Mesenchymal stem cell (in vitro differentiated cells and primary cell): ENCODE data around the gene IGSF11.

ENCODE experiments used
- DNase-seq: peaks from one replicate; pipeline ENCODE4 v3.0.0-alpha.2; 2013
- H2AFZ ChIP-seq: one replicate; pipeline ENCODE4 v1.6.1; 2013; ENCODE audit warnings: low read depth, mild to moderate bottlenecking, control low read depth, inconsistent platforms, low read length, moderate library complexity
- H2AK5ac ChIP-seq: 2 replicates; pipeline ENCODE4 v1.6.1; 2013; ENCODE audit warnings: low read length, moderate library complexity, mild to moderate bottlenecking, inconsistent platforms; ENCODE audit not compliant: severe bottlenecking
- H2BK120ac ChIP-seq: one replicate; pipeline ENCODE4 v1.6.1; 2013; ENCODE audit warnings: low read depth, mild to moderate bottlenecking, inconsistent platforms, low read length, moderate library complexity
- H2BK12ac ChIP-seq, 2 experiments: one replicate each; pipeline ENCODE4 v1.6.1; 2013; ENCODE audit warnings: inconsistent platforms in 2 of 2, low read length in 2 of 2, mild to moderate bottlenecking in 2 of 2, moderate library complexity in 2 of 2, control low read depth in 1 of 2
- H2BK15ac ChIP-seq: one replicate; pipeline ENCODE4 v1.6.1; 2013; ENCODE audit warnings: mild to moderate bottlenecking, low read depth, inconsistent platforms; ENCODE audit not compliant: poor library complexity, severe bottlenecking
- H2BK5ac ChIP-seq: 2 replicates; pipeline ENCODE4 v1.6.1; 2013; ENCODE audit warnings: low read depth, mild to moderate bottlenecking, low read length, control low read depth, inconsistent platforms; ENCODE audit not compliant: poor library complexity, severe bottlenecking
- H3K14ac ChIP-seq, 2 experiments: one replicate each; pipeline ENCODE4 v1.6.1; 2013; ENCODE audit warnings: inconsistent platforms in 2 of 2, low read length in 2 of 2, control low read depth in 1 of 2, mild to moderate bottlenecking in 1 of 2, moderate library complexity in 1 of 2
- H3K18ac ChIP-seq, 2 experiments: one replicate each; pipeline ENCODE4 v1.6.1; 2013; ENCODE audit warnings: inconsistent platforms in 2 of 2, low read length in 2 of 2, control low read depth in 1 of 2, low read depth in 1 of 2, mild to moderate bottlenecking in 1 of 2
- H3K23ac ChIP-seq, 2 experiments: one replicate each; pipeline ENCODE4 v1.6.1; 2013; ENCODE audit warnings: inconsistent platforms in 2 of 2, low read length in 2 of 2, mild to moderate bottlenecking in 2 of 2, moderate library complexity in 2 of 2, control low read depth in 1 of 2
- H3K27ac ChIP-seq: 2 replicates; pipeline ENCODE4 v1.5.1; 2013; ENCODE audit warnings: mild to moderate bottlenecking, moderate library complexity, low read length, control low read depth, inconsistent platforms; ENCODE audit not compliant: poor library complexity, severe bottlenecking
- H3K27me3 ChIP-seq, 2 experiments: 2 replicates each; pipeline versions ENCODE4 v1.6.1 to v1.7.0; 2013; ENCODE audit warnings: low read length in 2 of 2, mild to moderate bottlenecking in 2 of 2, moderate library complexity in 2 of 2, control low read depth in 1 of 2, inconsistent platforms in 1 of 2; ENCODE audit not compliant: control insufficient read depth in 1 of 2, insufficient read depth in 1 of 2
- H3K36me3 ChIP-seq, 2 experiments: 2 replicates each; pipeline versions ENCODE4 v1.6.1 to v1.7.0; 2013; ENCODE audit warnings: low read length in 2 of 2, control low read depth in 1 of 2, inconsistent platforms in 1 of 2, low read depth in 1 of 2, mild to moderate bottlenecking in 1 of 2; ENCODE audit not compliant: insufficient read depth in 2 of 2, control insufficient read depth in 1 of 2
- H3K4ac ChIP-seq, 2 experiments: one replicate each; pipeline ENCODE4 v1.6.1; 2013; ENCODE audit warnings: inconsistent platforms in 2 of 2, low read length in 2 of 2, mild to moderate bottlenecking in 2 of 2, moderate library complexity in 2 of 2, control low read depth in 1 of 2, low read depth in 1 of 2
- H3K4me1 ChIP-seq: 2 replicates; pipeline ENCODE4 v1.6.1; 2013; ENCODE audit warnings: low read depth, low read length, control low read depth; ENCODE audit not compliant: control insufficient read depth, insufficient read depth
- H3K4me2 ChIP-seq: 2 replicates; pipeline ENCODE4 v1.6.1; 2013; ENCODE audit warnings: low read length, mild to moderate bottlenecking, inconsistent platforms; ENCODE audit not compliant: poor library complexity, severe bottlenecking
- H3K4me3 ChIP-seq, 2 experiments: 2 replicates each; pipeline versions ENCODE4 v1.5.1 to v1.7.0; 2013; ENCODE audit warnings: low read length in 2 of 2, mild to moderate bottlenecking in 2 of 2, control low read depth in 1 of 2, low read depth in 1 of 2; ENCODE audit not compliant: insufficient read depth in 1 of 2
- H3K79me1 ChIP-seq: replicated peaks from 2 replicates; pipeline ENCODE4 v1.6.1; 2013; ENCODE audit warnings: mild to moderate bottlenecking, control low read depth, low read length, inconsistent platforms; ENCODE audit not compliant: poor library complexity, severe bottlenecking
- H3K9ac ChIP-seq: 2 replicates; pipeline ENCODE4 v1.7.0; 2013; ENCODE audit warnings: mild to moderate bottlenecking, low read length, moderate library complexity
- H3K9me3 ChIP-seq: 2 replicates; pipeline ENCODE4 v1.7.0; 2013; ENCODE audit warnings: mild to moderate bottlenecking, low read length; ENCODE audit not compliant: control insufficient read depth
- H4K8ac ChIP-seq: one replicate; pipeline ENCODE4 v1.6.1; 2013; ENCODE audit warnings: inconsistent platforms, mild to moderate bottlenecking, low read length, moderate library complexity
- H4K91ac ChIP-seq: one replicate; pipeline ENCODE4 v1.6.1; 2013; ENCODE audit warnings: mild to moderate bottlenecking, low read length, inconsistent platforms
- WGBS: methylation state at CpG from one replicate; pipeline ENCODE4 v1.1.7; 2013; ENCODE audit warnings: mixed read lengths; 5-methylcytosine and 5-hydroxymethylcytosine counted together

The IGSF11 gene

DNA sequence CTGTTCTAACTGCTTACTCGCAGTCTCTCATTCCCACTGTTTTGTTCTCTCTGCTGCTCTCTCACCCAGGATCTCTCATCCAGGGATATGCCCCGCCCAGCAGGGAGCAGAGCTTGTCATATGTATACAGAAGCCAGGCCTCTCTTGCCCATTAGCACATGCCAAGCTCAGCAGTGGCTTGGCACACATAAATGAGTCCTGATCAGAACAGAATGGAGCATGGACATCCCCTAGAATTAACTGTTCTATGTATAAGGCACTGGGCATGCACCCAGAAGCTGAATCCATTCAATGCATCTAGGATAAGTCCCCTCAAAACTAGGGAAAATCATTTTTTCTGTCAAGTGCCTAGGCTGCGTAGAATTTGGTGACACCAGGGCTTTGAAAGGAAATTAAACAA lies 61.6 kb downstream of the IGSF11 start:
- no peak overlapping the region for H2BK120ac ChIP-seq
- H3K23ac ChIP-seq = no peak overlapping the region
- no peak overlapping the region for H2AFZ ChIP-seq
- H3K79me1 ChIP-seq = no peaks in the 10 kb centered on the region
- no peak overlapping the region for H3K4ac ChIP-seq
- H4K8ac ChIP-seq = no peak overlapping the region
- no peak for DNase-seq
- 70% methylated on average over 3 of the region's 3 CpGs for whole genome bisulfite sequencing
- H3K36me3 ChIP-seq = no peaks in the 10 kb centered on the region
- no peak overlapping the region for H2BK15ac ChIP-seq
- no peak overlapping the region for H3K4me3 ChIP-seq
- H3K27ac ChIP-seq = no peak overlapping the region
- H3K4me1 ChIP-seq = peaks cover 2% of the 10 kb centered on the region
- H2AK5ac ChIP-seq = no peak overlapping the region
- no peak overlapping the region for H3K9ac ChIP-seq
- H2BK12ac ChIP-seq = no peak overlapping the region
- H3K9me3 ChIP-seq = no peaks in the 10 kb centered on the region
- peaks cover 0 to 8% of the 10 kb centered on the region in 2 experiments for H3K27me3 ChIP-seq
- no peak overlapping the region for H4K91ac ChIP-seq
- no peak overlapping the region for H2BK5ac ChIP-seq
- no peak overlapping the region for H3K4me2 ChIP-seq
- no peak overlapping the region for H3K18ac ChIP-seq
- no peak overlapping the region for H3K14ac ChIP-seq

- WGBS = no CpG with 5 or more reads among the region's 2 CpGs
- H3K9ac ChIP-seq = no peak overlapping the region
- no peak overlapping the region for H3K14ac ChIP-seq
- no peak overlapping the region for H3K23ac ChIP-seq
- H4K91ac ChIP-seq = no peak overlapping the region
- H3K4ac ChIP-seq = no peak overlapping the region
- no peaks in the 10 kb centered on the region for H3K4me1 ChIP-seq
- no peak overlapping the region for H3K4me3 ChIP-seq
- peaks cover 0 to 8% of the 10 kb centered on the region in 2 experiments for H3K27me3 ChIP-seq
- no peak overlapping the region for H3K4me2 ChIP-seq
- no peak overlapping the region for H2AFZ ChIP-seq
- H3K36me3 ChIP-seq = no peaks in the 10 kb centered on the region
- H2BK12ac ChIP-seq = no peak overlapping the region
- no peak overlapping the region for H2AK5ac ChIP-seq
- no peaks in the 10 kb centered on the region for H3K79me1 ChIP-seq
- no peak overlapping the region for H2BK15ac ChIP-seq
- no peak overlapping the region for H2BK120ac ChIP-seq
- DNase-seq = no peak
- H3K9me3 ChIP-seq = no peaks in the 10 kb centered on the region
- H3K18ac ChIP-seq = no peak overlapping the region
- H3K27ac ChIP-seq = no peak overlapping the region
- H4K8ac ChIP-seq = no peak overlapping the region
- no peak overlapping the region for H2BK5ac ChIP-seq
Measured at GRCh38 chr3:118970819-118971218, 63.8 kb downstream of the IGSF11 start.

DNA sequence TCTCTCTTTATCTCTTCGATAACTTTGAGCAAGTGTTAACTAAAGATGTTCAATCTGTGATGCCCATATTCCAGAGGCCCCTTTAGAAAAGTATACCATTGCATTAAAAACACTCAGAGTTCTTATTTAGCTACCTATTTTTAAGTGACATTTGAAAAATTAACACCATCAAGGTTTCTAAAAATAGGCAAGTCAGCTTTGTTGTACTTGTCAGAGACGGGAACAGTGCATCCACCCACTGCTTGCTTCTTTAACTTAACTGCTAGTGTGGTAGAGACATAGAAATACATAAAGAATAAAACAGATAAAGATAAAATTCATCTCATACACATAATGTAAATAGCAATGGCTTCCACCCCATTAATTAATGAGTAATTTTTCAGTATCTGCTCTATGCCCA lies 66.0 kb downstream of the IGSF11 start:
- H3K18ac ChIP-seq = no peak overlapping the region
- no peaks in the 10 kb centered on the region for H3K4me1 ChIP-seq
- H2BK120ac ChIP-seq = no peak overlapping the region
- H2BK12ac ChIP-seq = no peak overlapping the region
- H3K4me2 ChIP-seq = no peak overlapping the region
- no peak overlapping the region for H3K9ac ChIP-seq
- H2BK15ac ChIP-seq = no peak overlapping the region
- no peak overlapping the region for H3K23ac ChIP-seq
- peaks cover 0 to 8% of the 10 kb centered on the region in 2 experiments for H3K27me3 ChIP-seq
- H3K4me3 ChIP-seq = no peak overlapping the region
- no peak overlapping the region for H2AK5ac ChIP-seq
- H4K91ac ChIP-seq = no peak overlapping the region
- DNase-seq = no peak
- no peak overlapping the region for H3K14ac ChIP-seq
- no peak overlapping the region for H2AFZ ChIP-seq
- no peaks in the 10 kb centered on the region for H3K79me1 ChIP-seq
- no peak overlapping the region for H3K4ac ChIP-seq
- WGBS = 89% methylated on average over 1 of the region's 2 CpGs
- no peak overlapping the region for H3K27ac ChIP-seq
- H3K36me3 ChIP-seq = no peaks in the 10 kb centered on the region
- no peaks in the 10 kb centered on the region for H3K9me3 ChIP-seq
- H4K8ac ChIP-seq = no peak overlapping the region
- H2BK5ac ChIP-seq = no peak overlapping the region

DNA sequence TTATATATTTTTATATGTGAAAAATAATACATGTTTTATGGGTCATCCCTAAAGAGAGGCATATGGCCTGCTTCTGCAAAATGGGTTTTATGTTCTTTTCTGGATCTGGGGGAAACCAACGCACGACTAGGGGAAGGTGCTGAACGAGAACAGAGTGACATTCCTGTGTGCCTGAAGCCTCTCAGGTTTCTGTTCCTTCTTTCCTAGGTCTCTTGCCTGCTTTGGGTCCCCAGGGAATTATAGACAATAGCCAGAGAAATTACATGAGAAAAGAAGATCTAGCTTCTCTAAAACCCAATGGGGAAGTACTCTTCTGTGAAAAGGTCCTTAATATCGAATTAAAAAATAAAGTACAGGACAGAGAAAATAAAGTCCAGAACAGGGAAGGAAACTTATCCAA lies 66.5 kb downstream of the IGSF11 start:
- H3K4me1 ChIP-seq = no peaks in the 10 kb centered on the region
- H3K14ac ChIP-seq = no peak overlapping the region
- no peak overlapping the region for H3K4ac ChIP-seq
- no peak overlapping the region for H4K91ac ChIP-seq
- H3K9me3 ChIP-seq = no peaks in the 10 kb centered on the region
- H4K8ac ChIP-seq = no peak overlapping the region
- no peak overlapping the region for H2AFZ ChIP-seq
- H3K27me3 ChIP-seq = peaks cover 0 to 8% of the 10 kb centered on the region in 2 experiments
- 61% methylated on average over 3 of the region's 4 CpGs for WGBS
- no peaks in the 10 kb centered on the region for H3K79me1 ChIP-seq
- no peak overlapping the region for H2BK5ac ChIP-seq
- no peak overlapping the region for H3K18ac ChIP-seq
- H2AK5ac ChIP-seq = no peak overlapping the region
- no peak overlapping the region for H2BK120ac ChIP-seq
- no peak overlapping the region for H2BK15ac ChIP-seq
- no peak overlapping the region for H3K27ac ChIP-seq
- H3K4me2 ChIP-seq = no peak overlapping the region
- no peak overlapping the region for H3K9ac ChIP-seq
- H3K4me3 ChIP-seq = no peak overlapping the region
- no peak for DNase-seq
- no peaks in the 10 kb centered on the region for H3K36me3 ChIP-seq
- no peak overlapping the region for H3K23ac ChIP-seq
- no peak overlapping the region for H2BK12ac ChIP-seq
